ENCODE data around the gene MAB21L3.
"Not testable (repeated sequence)": the region's sequence is repeated elsewhere in the genome, so short reads cannot be mapped to it uniquely, and the experiment has no call there.

The MAB21L3 gene

DNA sequence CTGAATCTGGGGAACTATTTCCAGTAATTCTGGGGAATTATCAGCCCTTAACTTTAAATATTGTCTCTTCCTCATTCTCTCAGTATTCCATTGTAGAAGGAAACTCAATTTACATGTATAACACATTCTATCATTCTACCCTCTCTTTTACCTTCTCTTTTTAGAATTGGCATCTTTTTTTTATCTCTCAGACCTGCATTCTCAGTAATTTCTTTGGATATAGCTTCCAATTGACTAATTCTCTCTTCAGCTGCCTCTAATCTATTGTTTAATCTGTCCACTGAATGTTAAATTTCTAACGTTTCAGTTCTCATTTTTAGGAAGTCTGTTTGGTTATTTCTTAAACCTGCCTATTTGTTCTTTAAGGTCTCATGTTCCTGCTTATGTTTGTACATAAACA lies 33.0 kb downstream of the MAB21L3 start:
- no peak for DNase-seq

DNA sequence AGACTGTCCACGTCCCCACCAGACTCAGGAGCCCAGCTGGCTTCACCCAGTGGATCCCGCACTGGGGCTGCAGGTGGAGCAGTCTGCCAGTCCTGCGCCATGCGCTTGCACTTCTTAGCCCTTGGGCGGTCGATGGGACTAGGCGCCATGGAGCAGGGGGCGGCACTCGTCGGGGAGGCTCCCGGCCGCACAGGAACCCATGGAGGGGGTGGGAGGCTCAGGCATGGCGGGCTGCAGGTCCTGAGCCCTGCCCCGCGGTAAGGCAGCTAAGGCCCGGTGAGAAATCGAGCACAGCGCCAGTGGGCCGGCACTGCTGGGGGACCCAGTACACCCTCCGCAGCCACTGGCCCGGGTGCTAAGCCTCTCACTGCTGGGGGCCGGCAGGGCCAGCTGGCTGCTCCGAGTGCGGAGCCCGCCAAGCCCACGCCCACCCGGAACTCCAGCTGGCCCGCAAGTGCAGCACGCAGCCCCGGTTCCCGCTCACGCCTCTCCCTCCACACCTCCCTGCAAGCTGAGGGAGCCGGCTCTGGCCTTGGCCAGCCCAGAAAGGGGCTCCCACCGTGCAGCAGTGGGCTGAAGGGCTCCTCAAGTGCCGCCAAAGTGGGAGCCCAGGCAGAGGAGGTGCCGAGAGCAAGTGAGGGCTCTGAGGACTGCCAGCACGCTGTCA lies 35.4 kb downstream of the MAB21L3 start:
- not testable (repeated sequence) for DNase-seq

DNA sequence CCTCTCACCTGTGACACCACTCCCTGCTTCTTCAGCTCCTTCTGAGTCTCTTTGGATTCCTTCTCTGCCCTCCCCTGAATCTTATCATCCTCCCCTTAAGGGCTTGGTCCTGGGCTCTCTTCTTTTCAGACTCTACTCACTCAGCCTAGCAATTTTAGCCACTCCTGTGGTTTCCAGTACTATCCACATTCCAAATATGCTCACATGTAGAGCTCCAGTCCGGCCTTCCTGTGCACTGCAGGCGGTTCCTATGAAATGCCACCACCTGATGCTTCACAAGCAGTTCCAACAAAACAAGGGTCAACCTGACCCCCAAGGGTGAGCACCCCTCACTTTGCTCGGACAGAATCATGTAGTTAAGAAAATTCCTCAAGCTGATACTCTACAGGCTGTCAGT lies 35.9 kb downstream of the MAB21L3 start:
- DNase-seq = no peak

DNA sequence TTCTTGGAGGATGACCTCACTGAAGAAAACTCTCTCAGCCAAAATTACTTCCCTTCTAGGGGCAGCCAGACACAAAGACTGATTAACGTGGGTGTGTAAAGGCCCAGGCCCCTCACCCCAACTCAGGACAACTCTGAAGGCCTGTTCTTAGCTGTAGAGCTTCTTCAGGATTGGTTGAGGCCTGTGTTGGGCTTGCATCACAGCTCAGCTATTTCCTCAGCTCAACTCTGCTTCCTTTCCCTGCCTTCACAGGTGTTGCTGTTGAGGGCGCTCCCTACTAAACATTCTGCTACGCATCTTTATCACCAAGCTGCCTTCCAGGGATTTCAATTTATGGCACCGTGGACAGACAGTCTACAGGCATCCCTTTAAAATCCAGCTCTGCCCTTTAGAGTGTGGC lies 36.8 kb downstream of the MAB21L3 start:
- DNase-seq = no peak

DNA sequence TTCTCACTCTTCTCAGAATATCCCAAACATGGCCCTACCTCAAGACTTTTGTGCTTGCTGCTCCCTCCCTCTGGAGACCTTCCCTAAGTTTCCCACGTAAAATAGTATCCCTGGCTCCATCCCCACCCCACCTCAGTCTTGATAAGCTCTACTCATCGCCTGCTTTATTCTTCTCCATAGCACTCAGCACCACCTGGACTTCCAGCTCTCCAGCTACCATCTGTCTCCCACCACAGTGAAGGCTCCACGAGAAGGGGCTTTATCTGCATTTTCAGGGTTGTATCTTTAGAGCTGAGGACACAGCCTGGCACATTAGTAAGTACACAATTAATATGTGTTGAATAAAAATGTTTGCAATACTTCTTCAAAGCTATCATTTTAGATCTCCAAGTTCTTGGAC lies 37.8 kb downstream of the MAB21L3 start:
- DNase-seq = no peak

DNA sequence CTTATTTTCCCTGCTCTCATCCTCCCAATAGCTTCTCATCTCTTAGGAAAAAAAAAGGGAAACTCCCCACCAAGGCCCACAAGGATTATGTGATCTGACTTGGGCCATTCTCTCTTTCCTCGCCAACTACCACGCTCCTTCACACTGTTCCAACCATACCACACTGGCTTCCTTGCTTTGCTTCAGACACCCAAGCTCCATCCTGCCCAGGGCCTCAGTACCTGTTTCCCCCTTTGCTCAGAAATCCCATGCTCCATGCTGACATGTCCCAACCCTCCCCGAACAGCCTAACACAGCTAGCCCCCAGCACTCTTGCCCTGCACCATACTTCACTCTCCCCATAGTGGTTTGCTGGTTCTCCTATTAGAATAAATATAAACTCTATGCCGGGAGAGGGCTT lies 39.2 kb downstream of the MAB21L3 start:
- DNase-seq = no peak

DNA sequence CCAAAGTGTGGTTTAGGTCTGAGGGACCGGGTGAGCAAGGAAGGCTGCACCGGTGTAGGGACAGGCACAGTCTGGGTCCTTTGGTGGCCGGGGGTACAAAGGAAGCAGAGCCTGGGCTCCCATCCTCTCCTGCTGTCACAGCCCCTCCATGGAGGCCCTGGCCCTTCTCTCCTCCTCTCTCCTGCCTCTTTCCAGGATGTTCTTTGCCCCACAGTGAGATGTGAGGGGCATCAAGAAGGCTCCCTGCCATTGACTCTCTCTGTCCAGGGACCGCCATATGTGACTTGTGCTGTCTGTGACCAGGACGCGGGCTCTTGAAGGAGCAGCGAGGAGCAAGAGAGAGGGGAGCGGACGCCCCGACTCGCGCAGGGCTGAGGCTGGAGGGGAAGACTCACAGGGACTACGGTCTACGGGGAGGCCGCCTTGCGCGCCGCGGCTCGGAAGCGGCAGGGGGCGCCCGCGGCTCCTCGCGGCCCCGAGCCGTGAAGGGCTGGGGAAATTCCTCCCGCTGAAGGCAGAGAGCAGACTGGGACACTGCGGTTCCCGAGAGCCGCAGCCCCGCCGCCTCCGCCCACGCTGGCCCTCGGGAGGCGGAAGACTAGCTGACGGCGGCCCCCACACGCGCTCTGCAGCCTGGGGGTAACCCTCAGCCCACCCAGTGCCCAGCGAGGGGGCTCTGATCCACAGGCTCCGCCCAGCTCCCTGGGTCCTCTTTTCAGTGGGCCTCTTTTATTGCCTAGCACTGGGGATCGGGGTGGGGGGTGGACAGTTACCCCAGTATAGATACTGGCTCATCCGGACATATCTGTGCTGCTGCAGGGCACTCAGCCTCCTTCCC lies 40.8 kb downstream of the MAB21L3 start:
- peak; percentile 66 for DNase-seq

DNA sequence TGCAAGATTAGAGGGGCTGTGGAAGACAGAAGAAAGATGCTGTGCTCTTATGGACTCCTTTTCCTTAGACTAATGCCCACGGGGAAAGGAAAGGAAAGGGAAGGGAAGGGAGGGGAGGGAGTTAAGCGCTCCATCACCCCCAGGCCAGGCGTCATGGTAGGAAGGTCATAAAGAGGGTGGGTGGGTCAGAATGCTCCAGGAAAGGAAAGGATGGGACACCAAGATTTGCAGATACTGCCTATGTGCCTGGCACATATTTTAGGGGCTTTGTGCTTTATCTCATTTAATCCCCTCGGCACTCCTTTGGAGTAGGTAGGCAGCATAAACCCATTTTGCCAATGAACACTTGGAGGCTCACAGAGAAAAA lies 41.4 kb downstream of the MAB21L3 start:
- no peak for DNase-seq

DNA sequence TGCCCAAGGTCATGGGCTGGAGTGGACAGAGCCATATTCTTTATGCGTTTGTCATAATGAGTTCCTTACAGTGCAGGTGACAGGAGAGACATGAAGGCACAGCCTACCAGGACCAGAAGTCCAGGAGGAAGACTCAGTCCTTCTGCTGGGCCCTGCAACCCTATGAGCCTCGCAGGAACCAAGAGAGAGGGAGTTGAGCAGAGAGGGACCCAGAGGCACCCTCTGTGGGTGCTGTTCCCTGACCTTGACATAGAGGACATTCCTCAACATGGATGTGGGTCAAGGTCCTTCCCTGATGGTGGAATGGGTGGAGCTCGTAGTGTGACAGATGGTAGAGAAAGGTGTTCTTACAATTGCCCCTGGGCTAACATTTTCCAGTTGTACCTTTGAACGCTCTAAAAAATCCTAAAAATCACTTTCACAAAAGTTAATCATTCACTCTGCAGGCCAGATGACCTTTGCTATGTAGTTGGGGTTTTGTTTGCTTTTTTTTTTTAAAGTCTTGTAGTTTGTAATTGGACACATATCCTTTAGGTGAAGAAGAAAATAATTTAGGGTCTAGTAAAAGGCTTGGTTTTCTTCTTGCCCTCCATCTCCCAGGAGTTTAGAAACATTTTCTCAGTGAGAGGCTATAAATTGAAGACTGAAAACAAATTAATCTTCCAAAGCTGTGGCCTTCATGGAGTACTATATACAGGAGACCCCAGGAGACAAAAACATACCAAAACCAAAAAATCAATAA lies 41.9 kb downstream of the MAB21L3 start:
- DNase-seq = no peak

DNA sequence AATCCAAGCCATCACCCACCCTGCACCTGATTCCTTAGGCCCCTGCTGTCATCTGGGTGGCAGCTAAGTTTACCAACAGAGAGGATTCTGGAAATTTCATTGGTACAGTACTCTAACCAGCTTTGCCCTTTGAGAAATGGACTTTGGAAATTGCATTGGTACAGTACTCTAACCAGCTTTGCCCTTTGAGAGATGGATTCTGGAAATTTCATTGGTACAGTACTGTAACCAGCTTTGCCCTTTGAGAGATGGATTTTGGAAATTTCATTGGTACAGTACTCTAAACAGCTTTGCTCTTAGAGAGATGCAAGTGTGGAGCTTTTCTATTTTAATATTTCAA lies 42.5 kb downstream of the MAB21L3 start:
- DNase-seq = no peak

DNA sequence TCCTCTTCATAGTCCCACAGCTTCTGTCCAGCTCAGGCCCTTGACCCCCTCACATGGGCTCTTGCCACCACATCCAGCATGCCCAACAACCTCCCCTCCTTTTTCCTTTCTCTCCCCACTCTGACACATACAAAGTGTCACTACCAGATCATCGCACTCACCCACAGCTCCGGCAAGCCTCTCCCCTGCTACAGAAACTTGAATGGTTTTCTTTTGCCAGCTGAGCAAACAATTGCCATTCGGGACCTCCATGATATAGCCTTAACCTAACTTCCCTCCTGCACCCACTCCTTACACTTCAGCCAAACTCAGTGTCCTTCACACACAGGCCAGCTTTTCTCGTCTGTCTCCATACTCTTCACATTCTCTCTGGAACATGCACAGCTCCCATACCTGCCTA lies 43.3 kb downstream of the MAB21L3 start:
- DNase-seq = no peak

DNA sequence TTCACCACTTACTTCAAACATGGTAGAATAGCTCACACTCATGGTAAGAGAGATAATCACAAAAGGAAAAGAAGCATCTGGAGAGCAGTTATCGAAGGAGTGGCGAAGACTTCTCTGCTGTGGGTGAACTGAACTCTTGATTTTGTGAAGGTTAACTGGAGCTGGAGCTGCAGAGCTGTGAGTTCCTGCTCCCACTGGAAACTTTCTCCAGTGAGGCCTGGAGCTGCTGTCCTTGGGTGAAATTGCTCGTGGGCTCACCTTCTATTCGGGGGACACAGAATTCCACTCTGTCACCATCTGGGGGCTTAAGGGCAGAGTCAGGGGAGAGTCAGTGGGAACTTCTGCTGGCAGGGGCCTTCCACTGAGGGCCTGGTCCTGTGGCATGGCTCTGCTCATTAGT lies 45.9 kb downstream of the MAB21L3 start:
- no peak for DNase-seq

DNA sequence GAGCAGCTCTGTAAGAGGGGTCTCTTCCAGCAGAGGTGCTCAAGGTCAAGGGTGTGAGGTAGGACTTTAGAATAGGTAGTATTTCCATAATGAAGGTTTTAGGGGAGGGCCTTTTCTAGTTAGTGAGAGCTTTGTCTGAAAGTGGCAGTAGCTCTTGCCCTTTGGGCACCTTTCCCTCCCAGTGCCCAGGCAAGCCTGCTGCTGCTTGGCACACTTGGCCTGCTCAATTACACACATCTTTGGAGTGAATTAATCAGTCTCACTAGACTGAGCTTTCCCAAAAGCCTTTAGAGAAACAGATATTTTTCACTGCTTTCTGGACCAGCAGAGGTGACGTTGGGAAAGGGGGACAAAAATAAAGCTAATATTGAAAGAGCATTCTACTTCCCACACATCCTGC lies 48.0 kb downstream of the MAB21L3 start:
- DNase-seq = no peak

DNA sequence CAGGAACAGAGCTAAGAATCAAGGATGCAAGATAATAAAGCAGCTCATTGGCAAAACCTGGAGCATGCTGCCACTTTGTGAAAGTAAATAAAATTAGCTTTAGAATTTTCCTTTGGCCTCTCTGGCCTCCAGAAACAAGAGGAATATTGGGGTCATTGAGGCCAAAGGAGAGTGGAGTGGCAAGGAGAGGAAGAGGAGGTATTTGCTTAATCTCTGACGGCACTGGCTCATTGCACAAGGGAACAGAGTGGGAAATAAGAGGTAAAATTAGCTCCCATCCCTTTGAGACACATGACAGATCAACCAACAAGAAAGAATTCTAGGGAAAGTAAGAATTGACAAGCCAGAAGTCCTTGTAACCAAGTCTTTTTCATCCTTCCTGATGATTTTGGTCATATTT lies 48.4 kb downstream of the MAB21L3 start:
- no peak for DNase-seq

DNA sequence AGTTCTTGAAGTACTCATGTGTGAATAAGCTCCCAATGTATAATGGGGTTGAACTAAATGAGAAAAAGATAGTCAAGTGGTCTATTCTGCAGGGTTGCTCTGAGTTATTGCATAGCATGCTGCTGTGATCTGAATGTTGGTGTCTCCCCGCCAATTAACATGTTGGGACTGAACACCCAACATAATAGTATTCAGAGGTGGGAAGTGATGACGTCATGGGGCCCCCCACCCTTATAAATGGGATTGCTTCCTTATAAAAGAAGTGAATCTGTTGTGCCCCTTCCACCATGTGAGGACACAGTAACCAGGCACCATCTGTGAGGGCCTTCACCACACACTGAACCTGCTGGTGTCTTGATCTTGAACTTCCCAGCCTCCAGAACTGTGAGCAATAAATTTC lies 50.2 kb downstream of the MAB21L3 start:
- DNase-seq = no peak

DNA sequence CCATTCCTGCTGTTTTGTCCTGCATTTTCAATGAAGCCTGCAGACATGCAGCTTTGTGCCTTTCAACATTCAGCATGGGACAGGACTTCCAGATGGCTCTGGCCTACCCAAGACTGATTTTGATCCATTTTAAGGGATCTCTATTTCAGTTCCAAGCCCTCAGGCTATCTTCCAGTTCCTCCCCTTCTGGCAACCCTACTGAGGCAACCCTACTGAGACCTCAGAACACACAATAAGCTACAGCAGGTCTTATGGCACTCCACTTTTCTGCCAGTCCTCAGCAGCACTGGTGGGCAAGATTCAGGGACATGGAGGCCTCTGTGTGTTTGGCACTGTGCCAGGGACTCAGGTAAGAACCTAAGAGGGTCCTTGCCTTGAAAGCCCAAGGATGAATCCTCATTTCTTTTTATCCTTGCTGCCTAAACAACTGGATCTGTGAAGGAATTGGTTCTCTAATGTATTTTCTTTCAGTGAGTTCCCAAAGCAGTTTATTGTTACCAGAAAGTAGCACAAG lies 50.7 kb downstream of the MAB21L3 start:
- DNase-seq = no peak

DNA sequence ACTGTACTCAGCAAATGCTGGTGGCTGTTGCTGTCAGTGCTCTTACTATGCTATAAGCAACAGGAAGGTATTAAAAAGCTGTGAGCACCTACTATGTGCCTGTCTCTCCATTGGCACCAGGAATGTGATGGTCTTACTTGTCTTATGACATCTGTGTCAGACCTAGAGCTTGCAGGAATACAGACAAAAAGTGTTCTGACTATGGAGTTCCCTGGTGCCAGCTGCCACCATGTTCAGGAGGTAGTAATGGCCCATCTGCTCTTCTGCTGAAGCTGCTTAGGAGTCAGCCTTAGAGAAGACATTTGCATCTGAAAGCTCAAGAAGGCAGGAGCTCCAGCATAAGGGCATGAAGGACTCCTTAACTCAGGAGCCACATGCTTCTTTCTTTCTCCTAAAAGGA lies 52.3 kb downstream of the MAB21L3 start:
- no peak for DNase-seq

DNA sequence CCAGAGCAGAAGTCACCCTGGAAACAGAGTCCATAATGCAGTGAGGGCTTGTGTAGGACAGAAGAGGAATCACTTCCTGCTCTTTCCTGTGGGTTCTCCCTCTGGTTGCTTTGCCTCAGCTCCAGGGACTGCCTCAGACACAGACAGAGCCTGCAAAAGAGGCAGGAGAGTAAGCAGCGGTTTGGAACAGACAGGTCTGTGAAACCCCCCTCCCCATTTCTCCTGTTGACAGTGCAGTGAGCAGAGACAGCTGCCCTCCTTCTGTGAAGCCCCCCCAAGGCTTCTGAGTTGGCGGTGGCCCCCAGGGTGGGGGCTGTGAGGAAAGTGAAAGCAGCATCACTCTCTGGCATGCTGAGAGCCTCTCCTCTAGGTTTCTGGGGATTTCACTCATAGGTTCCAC lies 53.0 kb downstream of the MAB21L3 start:
- DNase-seq = no peak

DNA sequence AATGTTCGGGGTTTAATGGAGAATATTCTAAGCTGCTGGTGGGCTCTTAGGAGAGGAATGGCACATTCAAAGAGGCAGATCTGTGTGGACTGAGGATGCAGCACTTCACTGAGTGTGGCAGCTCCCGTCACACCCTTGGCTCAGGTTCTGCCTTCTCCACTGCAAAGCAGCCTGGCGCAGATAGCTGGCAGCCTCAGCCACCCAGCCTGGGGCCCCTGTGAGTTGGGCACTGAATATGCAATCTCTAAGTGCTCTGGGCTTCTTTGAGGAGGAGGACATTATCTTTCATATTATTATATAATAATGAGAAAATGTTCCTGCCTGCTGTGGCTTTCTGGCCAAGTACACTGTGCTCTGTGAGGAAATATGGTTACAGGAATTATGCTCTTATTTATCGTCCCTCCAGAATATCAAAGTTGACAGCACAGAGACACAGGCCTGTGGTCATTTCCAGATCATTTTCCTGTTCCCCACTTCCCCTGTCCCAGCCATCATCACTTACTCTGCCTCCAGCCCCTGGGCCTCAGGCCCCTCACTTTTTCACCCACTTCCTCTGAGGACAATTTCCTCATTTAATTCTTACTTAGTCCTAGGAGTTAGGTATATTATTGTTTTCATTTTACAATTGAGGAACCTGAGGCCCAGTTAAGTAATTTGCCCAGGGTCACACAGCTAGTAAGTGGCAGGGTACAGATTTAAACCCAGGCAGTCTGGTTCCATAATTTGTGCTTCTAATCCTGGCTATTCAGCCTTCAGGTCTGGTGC lies 53.6 kb downstream of the MAB21L3 start:
- no peak for DNase-seq

DNA sequence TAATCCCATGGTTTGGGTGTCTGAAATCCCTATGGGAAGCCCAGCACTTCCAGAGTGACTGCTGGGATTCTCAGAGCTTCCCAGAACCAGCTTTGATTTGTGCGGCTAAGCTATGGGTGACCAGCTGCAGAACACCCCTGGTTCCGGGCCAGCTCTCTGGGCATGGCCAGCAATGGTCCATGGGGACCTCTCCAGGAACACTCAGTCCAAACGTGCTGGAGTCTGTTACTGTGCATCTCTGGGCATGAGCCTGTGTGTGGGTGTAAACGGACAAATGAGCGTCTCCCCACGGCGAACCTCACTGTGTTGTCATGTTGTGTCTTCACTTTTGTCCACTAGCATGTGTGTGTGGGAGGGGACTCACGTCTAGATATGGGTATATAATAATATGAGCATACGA lies 54.4 kb downstream of the MAB21L3 start:
- no peak for DNase-seq

DNA sequence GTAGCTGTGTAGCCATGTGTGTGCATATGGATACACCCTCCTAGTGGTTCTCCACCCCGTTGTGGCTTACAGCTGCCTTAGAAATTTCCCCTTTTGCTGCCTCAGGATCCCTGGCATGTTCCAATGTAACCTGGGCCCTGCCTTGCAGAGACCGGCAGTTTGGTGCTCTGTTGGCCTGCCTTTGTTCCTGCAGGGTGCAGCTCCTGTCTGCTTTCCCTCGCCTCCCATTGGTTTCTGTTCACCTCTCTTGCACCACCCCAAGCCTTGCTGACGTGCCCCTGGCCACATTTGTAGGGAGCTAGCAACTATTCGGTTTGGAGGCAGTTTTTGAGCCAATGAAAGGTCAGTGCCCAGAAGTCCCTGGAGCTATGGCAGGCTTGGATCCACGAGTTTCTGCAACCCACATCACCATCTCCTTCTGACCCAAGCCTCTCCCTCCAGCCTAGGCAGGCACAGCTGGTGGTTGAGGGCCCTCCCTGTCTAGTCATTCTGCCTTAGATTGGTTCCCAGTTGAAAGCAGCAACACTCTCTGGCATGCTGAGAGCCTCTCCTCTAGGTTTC lies 54.9 kb downstream of the MAB21L3 start:
- no peak for DNase-seq

DNA sequence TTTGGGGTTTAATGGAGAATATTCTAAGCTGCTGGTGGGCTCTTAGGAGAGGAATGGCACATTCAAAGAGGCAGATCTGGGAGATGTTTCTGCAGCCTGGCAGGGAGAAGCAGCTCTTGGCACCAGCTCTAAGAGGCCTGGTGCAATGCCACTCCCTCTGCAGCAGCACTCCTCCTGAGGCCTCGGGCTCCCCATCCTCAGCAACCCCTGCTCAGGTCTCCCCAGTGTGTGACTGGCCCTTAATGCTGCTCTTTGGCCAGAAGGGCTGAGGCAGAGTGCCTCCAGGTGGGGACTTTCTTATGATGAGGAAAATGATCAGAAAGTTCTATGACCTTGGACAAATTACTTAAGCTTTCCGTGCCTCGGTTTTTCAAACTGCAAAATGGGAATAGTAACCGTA lies 55.5 kb downstream of the MAB21L3 start:
- DNase-seq = no peak
